ENCODE measurements around the gene GMPPB.
A peak's percentile ranks its signal among the peaks of the same experiment; 100 is the strongest.

GMPPB gene

DNA sequence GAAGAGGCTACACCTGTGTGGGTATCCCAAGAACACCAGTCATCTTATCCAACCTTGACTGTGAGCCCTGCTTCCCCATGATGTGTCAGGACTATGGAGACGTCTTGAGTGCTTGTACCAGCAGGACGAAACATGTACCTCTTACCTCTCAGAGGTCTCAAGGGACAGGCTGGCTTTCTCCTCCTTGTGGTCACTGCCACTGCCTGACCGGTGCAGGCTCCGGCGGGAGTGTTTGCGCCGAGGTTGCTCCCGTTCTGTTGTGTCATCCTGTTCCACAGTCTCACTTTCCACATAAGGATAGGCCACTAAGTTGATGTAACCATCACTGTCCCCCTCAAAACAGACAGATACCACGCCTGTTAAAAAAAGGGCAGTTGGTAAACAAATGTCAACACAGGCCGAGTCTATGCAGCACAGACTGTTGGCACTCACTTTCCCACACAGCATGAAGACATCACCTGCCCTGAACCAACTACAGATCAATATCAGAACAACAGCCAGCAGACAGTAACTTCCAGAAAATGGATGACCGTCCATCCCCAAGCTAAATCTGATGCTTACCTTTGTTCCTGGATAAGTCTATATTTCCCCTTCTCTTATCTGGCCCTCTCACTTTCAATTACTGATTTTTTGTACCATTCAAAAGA, 14.4 kb upstream of the GMPPB start:
- H3K36me3 ChIP-seq, result peaks cover 42 to 60% (median 50%) of the 10 kb centered on the region in 3 donors
- H3K4me3 ChIP-seq, result no peak overlapping the region
- no peaks in the 10 kb centered on the region for H3K9me3 ChIP-seq
- H3K27ac ChIP-seq, result no peak overlapping the region
- H3K27me3 ChIP-seq, result no peaks in the 10 kb centered on the region
- peaks cover 0 to 12% (median 0%) of the 10 kb centered on the region in 4 donors for H3K4me1 ChIP-seq
- intact Hi-C loops (cut with DNase I; ENCODE audit: low total_unique reads), result no loop called here
- DNase-seq, result no peak
- no peak for TF ChIP-seq CTCF (IDR thresholded peaks at IDR 0.05)

DNA sequence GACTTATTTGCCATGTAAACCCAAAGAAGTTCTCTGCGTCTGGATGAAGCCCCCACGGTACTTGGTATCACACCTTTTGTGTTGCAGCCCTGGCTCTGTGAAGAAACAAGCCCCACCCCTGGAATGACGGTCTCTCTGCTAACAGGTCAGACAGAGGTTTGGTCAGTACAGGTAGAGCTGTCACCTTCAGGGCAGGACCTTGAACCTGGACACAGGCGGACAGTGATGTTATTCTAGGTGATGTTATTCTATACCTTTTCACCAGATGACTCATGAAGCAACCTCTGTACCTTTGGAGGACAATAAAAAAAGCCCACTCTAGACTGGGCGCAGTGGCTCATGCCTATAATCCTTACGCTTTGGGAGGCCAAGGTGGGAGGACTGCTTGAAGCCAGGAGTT, 11.0 kb upstream of the GMPPB start:
- peaks cover 68 to 84% (median 81%) of the 10 kb centered on the region in 3 donors for H3K36me3 ChIP-seq
- H3K4me3 ChIP-seq, result no peak overlapping the region
- H3K9me3 ChIP-seq, result no peaks in the 10 kb centered on the region
- H3K27ac ChIP-seq, result no peak overlapping the region
- no peak for TF ChIP-seq CTCF (IDR thresholded peaks at IDR 0.05)
- H3K27me3 ChIP-seq, result no peaks in the 10 kb centered on the region
- H3K4me1 ChIP-seq, result no peaks in the 10 kb centered on the region
- no peak for DNase-seq
- intact Hi-C loops (cut with DNase I; ENCODE audit: low total_unique reads), result no loop called here

DNA sequence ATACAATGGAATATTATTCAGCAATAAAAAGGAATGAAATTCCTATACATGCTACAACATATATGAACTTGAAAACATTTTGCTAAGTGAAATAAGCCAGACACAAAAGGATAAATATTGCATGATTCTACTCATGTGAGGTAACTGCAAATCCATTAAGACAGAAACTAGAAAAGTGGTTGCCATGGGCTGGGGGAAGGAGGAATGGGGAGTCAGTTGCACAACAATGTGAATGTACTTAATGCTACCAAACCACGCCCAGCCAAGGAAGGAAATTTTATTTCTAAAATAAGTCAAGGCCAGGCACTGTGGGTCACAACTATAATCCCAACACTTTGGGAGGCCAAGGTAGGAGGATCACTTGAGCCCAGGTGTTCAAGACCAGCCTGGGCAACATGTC, 9.8 kb upstream of the GMPPB start:
- Histone ChIP-seq H3K9me3 (no peaks in the 10 kb centered on the region), H3K27me3 (no peaks in the 10 kb centered on the region), H3K36me3 (peaks cover 68 to 95% (median 81%) of the 10 kb centered on the region in 3 donors), H3K4me3 (no peak overlapping the region), H3K4me1 (no peaks in the 10 kb centered on the region), H3K27ac (no peak overlapping the region)
- DNase-seq, result peak in 1 of 2 donors; percentile 3
- intact Hi-C loops (cut with DNase I; ENCODE audit: low total_unique reads), result no loop called here
- TF ChIP-seq CTCF (IDR thresholded peaks at IDR 0.05), result no peak

DNA sequence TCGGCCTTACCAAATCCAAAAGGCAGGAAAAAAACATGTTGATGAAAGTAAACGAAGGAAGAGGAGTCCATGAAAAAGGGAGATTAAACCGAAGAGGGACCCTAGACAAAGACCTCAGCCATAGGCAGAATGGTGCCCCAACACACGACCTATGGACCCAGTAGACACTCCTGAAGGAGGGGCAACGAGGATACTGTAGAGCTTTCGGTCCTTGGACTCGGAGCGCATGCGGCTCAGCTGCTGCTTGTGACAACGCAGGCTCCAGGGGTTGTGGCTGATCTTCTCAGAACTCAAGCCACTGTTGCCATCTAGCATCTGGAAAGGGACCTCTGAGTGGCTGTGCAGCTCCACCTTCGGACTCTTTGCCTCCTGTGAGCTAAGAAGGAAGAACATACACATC, 8.8 kb upstream of the GMPPB start:
- TF ChIP-seq CTCF (IDR thresholded peaks at IDR 0.05), result no peak
- DNase-seq, result peak in 1 of 2 donors; percentile 41
- no peaks in the 10 kb centered on the region for H3K27me3 ChIP-seq
- intact Hi-C loops (cut with DNase I; ENCODE audit: low total_unique reads), result no loop called here
- H3K9me3 ChIP-seq, result no peaks in the 10 kb centered on the region
- no peaks in the 10 kb centered on the region for H3K4me1 ChIP-seq
- no peak overlapping the region for H3K4me3 ChIP-seq
- no peak overlapping the region for H3K27ac ChIP-seq
- peaks cover 65 to 96% (median 81%) of the 10 kb centered on the region in 3 donors for H3K36me3 ChIP-seq

DNA sequence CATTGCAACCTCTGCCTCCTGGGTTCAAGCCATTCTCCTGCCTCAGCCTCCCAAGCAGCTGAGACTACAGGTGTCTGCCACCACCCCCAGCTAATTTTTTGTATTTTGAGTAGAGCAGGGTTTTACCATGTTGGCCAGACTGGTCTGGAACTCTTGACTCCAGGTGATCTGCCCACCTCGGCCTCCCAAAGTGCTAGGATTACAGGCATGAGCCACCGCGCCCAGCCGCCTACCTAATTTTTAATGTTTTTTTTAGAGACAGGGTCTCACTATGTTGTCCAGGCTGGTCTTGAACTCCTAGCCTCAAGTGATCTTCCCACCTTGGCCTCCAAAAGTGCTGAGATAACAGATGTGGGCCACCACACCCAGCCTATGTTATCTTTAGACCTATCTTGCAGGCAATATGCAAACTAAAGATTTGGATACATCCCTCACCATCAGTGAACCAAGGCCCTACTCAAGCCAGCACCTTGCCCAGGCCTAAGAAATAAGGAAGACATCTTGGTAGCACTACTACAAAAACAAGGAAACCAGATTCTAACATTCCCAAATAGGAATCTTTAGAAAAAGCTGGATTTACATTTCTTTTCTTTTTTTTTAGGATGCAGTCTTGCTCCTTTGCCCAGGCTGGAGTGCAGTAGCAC, 6.3 kb upstream of the GMPPB start:
- no peak for TF ChIP-seq CTCF (IDR thresholded peaks at IDR 0.05)
- intact Hi-C loops (cut with DNase I; ENCODE audit: low total_unique reads), result loop anchor here (10.0 kb wide), 1 partner anchor 55 kb away; the partner anchor contains the start of gene IP6K1
- Histone ChIP-seq H3K36me3 (peaks cover 56 to 97% (median 83%) of the 10 kb centered on the region in 3 donors), H3K9me3 (no peaks in the 10 kb centered on the region), H3K4me3 (no peak overlapping the region), H3K27ac (no peak overlapping the region), H3K27me3 (no peaks in the 10 kb centered on the region), H3K4me1 (peaks cover 0 to under 1% (median under 1%) of the 10 kb centered on the region in 4 donors)
- peak in 1 of 2 donors; percentile 23 for DNase-seq
